ENCODE results near the gene FNBP1.

The FNBP1 gene

GRCh38 chr9:130042885-130043653 lies at the start of gene FNBP1:
Gene FNBP1 (minus strand): TSS chr9:130043189. CDS start chr9:130042975, 214 bp downstream.
- H3K4me3 ChIP-seq (ENCODE audit: low read depth, low read length) = peak within 1 kb of the TSS; percentile 84
- TF ChIP-seq, protein P1, sequence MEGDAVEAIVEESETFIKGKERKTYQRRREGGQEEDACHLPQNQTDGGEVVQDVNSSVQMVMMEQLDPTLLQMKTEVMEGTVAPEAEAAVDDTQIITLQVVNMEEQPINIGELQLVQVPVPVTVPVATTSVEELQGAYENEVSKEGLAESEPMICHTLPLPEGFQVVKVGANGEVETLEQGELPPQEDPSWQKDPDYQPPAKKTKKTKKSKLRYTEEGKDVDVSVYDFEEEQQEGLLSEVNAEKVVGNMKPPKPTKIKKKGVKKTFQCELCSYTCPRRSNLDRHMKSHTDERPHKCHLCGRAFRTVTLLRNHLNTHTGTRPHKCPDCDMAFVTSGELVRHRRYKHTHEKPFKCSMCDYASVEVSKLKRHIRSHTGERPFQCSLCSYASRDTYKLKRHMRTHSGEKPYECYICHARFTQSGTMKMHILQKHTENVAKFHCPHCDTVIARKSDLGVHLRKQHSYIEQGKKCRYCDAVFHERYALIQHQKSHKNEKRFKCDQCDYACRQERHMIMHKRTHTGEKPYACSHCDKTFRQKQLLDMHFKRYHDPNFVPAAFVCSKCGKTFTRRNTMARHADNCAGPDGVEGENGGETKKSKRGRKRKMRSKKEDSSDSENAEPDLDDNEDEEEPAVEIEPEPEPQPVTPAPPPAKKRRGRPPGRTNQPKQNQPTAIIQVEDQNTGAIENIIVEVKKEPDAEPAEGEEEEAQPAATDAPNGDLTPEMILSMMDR (IDR thresholded peaks at IDR 0.05; ENCODE audit: insufficient read depth, low read depth, low read length, missing control alignments) = no peak
- peak; percentile 91 for DNase-seq (ENCODE audit: low read depth)

GRCh38 chr9:130090915-130091314 lies 47.9 kb upstream of the FNBP1 start:
- DNase-seq (ENCODE audit: low read depth) = no peak
- TF ChIP-seq, protein P1 (IDR thresholded peaks at IDR 0.05; ENCODE audit: insufficient read depth, low read depth, low read length, missing control alignments) = no peak
- H3K4me3 ChIP-seq (ENCODE audit: low read depth, low read length) = no peak overlapping the region

DNA sequence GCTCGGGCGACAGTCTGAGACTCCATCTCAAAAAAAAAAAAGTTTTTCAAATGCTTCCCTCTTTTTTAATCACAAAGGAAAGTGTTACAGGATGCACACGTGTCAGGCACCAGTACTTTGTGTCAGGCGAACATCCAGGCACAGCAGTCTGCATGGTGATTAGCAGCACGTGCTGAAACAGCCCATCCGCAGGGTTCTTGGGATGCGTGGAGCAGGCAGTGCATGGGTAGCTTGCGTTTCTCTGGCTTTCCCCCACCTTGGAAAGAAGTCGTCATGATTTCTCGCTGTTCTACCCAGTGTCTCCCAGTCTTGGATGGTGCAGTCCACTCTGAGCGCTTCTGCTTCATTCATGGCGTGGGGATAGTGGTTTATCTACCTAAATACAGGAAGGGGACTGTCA lies 46.2 kb upstream of the FNBP1 start:
- no peak for DNase-seq (ENCODE audit: low read depth)
- H3K4me3 ChIP-seq (ENCODE audit: low read depth, low read length) = no peak overlapping the region
- TF ChIP-seq, protein P1 (IDR thresholded peaks at IDR 0.05; ENCODE audit: insufficient read depth, low read depth, low read length, missing control alignments) = no peak

- TF ChIP-seq, protein P1 (IDR thresholded peaks at IDR 0.05; ENCODE audit: insufficient read depth, low read depth, low read length, missing control alignments) = no peak
- no peak for DNase-seq (ENCODE audit: low read depth)
- no peak overlapping the region for H3K4me3 ChIP-seq (ENCODE audit: low read depth, low read length)
Measured at GRCh38 chr9:130088051-130088450, 45.1 kb upstream of the FNBP1 start.

DNA sequence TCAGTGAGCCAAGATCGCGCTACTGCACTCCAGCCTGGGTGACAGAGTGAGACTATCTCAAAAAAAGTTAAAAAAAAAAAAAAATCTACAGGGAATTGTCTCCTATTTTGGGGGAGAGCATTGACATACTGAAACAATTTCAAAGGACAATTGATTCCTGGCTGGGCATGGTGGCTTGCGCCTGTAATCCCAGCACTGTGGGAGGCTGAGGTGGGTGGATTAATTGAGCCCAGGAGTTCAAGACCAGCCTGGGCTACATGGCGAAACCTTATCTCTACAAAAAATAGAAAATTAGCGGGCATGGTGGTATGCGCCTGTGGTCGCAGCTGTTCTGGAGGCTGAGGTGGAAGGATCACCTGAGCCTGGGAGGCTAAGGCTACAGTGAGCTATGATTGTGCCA lies 41.3 kb upstream of the FNBP1 start:
- no peak for DNase-seq (ENCODE audit: low read depth)
- TF ChIP-seq, protein P1 (IDR thresholded peaks at IDR 0.05; ENCODE audit: insufficient read depth, low read depth, low read length, missing control alignments) = no peak
- H3K4me3 ChIP-seq (ENCODE audit: low read depth, low read length) = no peak overlapping the region

GRCh38 chr9:130078547-130078946 lies 35.6 kb upstream of the FNBP1 start:
- no peak for DNase-seq (ENCODE audit: low read depth)
- no peak overlapping the region for H3K4me3 ChIP-seq (ENCODE audit: low read depth, low read length)
- TF ChIP-seq, protein P1 (IDR thresholded peaks at IDR 0.05; ENCODE audit: insufficient read depth, low read depth, low read length, missing control alignments) = no peak

DNA sequence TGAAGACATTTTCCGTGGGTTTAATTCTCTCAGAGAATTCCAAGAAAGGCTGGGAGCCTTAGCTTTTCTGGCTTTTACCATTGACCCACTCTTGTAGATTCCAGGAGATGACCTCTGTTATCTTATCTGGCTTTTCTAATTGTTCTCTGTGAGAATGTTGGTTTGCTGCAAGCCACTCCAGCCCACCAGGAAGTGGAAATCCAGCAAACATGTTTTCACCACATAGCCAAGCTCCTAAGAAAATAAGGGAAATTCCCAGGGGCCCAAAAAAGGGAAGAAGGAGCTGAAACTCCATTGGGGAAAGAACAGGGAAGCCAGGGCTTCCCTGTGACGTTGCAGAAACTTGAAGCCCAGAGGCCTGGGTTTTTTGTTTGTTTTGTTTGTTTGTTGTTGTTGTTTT lies 30.4 kb upstream of the FNBP1 start:
- no peak overlapping the region for H3K4me3 ChIP-seq (ENCODE audit: low read depth, low read length)
- peak; percentile 16 for DNase-seq (ENCODE audit: low read depth)
- TF ChIP-seq, protein P1 (IDR thresholded peaks at IDR 0.05; ENCODE audit: insufficient read depth, low read depth, low read length, missing control alignments) = no peak
